Subcutaneous adipose tissue (tissue), 4 donors: Measurements from ENCODE around the gene GSDMA. TPM values are rescaled to one million over a fixed set of nuclear protein-coding genes. Genes with fewer than 3 reads are reported as not detected.

Experiments used
- CTCF ChIP-seq: fragments of 450-650 bp; IDR thresholded peaks from one replicate; pipeline ENCODE4 v1.5.1; 2016; ENCODE audit warnings: low read depth, mild to moderate bottlenecking, control low read depth, antibody characterized with exemption, moderate library complexity
- total RNA-seq, 4 donors: library from RNA; depleted of rRNA; stranded (reverse); fragments of >200 nt; gene quantifications; one replicate each; pipeline ENCODE4 v1.1.0, GENCODE V29; 2016

Gene GSDMA
- total RNA-seq, 4 donors from 2014 or later: 1.3 to 9.0 (median 7.1) TPM; not detected in 1

GRCh38 chr17:39921323-39921722 lies 41.5 kb upstream of the GSDMA start:
- no peak for TF ChIP-seq CTCF

GRCh38 chr17:39922006-39922405 lies 40.8 kb upstream of the GSDMA start:
- TF ChIP-seq CTCF: no peak

GRCh38 chr17:39923230-39923629 lies 39.6 kb upstream of the GSDMA start:
- no peak for TF ChIP-seq CTCF

- no peak for TF ChIP-seq CTCF
Observed at GRCh38 chr17:39923836-39924690, 38.7 kb upstream of the GSDMA start.

- TF ChIP-seq CTCF: no peak
Observed at GRCh38 chr17:39924691-39925055, 38.1 kb upstream of the GSDMA start.

GRCh38 chr17:39925282-39926134 lies 37.3 kb upstream of the GSDMA start:
- no peak for TF ChIP-seq CTCF

- no peak for TF ChIP-seq CTCF
Observed at GRCh38 chr17:39926135-39926587, 36.6 kb upstream of the GSDMA start.
